NT2/D1 (cell line): ENCODE data around the gene IL15RA.

ENCODE experiments used
- SUZ12 ChIP-seq: IDR thresholded peaks from 2 replicates; pipeline ENCODE4 v1.6.1; 2011; ENCODE audit not compliant: insufficient read length, insufficient read depth; ENCODE audit errors: extremely low read depth
- YY1 ChIP-seq: IDR thresholded peaks from 2 replicates; pipeline ENCODE4 v1.6.1; 2011; ENCODE audit not compliant: insufficient read length, insufficient read depth
- ZNF274 ChIP-seq: IDR thresholded peaks from 2 replicates; pipeline ENCODE4 v1.6.1; 2011; ENCODE audit warnings: mild to moderate bottlenecking, low read depth, low read length

GRCh38 chr10:5945190-5945509 is 32.2 kb downstream of the IL15RA start:
- TF ChIP-seq YY1, result no peak
- no peak for TF ChIP-seq SUZ12
- no peak for TF ChIP-seq ZNF274
